Stimulated activated CD4-positive, alpha-beta T cell treated with anti-CD3 and anti-CD28 coated beads, Interleukin-1b, Interleukin-23, amount 100 ng/mL, for 1 hour (primary cell): ENCODE results near the gene TECPR2.
"Not testable (repeated sequence)": the region's sequence is repeated elsewhere in the genome, so short reads cannot be mapped to it uniquely, and the experiment has no call there.

ENCODE experiments used
- DNase-seq, 2 donors: peaks; one replicate each; pipeline ENCODE4 v3.0.0-alpha.2; 2020; ENCODE audit warnings: low read depth in 2 of 2

TECPR2 gene

DNA sequence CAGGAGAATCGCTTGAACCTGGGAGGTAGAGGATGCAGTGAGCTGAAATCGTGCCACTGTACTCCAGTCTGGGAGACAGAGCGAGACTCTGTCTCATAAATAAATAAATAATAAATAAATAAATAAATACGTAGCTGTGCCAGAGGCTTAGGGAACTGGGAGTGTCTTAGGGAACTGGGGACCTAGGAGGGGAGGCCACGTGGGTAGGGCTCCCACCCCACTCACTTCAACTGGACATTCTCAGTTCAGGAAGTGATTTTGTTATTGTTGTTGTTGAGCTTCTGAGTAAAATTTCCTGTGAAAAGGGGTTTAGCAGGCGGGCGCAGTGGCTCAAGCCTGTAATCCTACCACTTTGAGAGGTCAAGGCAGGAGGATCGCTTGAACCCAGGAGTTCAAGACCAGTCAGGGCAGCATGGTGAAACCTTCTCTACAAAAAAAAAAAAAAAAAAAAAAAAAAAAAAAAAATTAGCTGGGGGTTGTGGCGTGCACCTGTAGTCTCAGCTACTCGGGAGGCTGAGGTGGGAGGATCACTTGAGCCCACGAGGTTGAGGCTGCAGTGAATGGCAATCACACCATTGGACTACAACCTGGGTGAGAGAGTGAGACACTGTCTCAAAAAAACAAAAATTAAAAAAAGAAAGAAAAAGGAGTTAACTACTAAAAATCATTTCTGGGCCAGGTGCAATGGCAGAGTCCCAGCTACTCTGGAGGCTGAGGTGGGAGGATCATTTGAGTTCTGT is 165.9 kb downstream of the TECPR2 start:
- DNase-seq = no peak

GRCh38 chr14:102530828-102531478 is 168.2 kb downstream of the TECPR2 start:
- DNase-seq = no peak

GRCh38 chr14:102532204-102532658 is 169.5 kb downstream of the TECPR2 start:
- no peak for DNase-seq

DNA sequence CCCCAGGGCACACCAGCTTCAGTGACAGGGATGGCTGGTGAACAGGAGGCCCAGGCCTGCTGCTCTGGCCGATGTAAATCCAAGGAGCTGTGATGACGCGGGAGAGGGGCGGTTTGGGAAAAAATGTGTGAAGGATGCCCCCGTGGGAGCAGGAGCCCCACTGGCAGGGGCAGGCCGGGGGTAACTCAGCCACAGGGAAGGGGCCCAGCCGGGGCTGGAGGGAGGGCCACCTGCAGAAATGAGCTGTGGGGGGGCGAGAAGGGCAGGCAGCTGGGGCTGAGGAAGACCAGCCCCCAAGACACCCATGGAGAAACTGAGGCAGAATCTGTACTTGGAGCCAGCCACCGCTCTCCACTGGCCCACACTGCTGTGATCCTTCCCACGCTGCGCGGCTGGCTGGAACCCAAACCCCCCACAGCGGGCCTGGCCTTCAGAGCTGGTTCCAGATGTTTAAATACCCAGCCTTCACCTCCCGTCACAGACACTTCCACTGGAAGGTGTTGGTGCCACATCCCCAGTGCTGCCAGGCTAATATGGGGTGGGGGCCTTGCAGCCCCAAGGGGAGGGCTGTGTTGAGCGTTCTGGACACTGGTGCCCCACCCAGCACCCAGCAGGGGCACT is 175.3 kb downstream of the TECPR2 start:
- DNase-seq = no peak

DNA sequence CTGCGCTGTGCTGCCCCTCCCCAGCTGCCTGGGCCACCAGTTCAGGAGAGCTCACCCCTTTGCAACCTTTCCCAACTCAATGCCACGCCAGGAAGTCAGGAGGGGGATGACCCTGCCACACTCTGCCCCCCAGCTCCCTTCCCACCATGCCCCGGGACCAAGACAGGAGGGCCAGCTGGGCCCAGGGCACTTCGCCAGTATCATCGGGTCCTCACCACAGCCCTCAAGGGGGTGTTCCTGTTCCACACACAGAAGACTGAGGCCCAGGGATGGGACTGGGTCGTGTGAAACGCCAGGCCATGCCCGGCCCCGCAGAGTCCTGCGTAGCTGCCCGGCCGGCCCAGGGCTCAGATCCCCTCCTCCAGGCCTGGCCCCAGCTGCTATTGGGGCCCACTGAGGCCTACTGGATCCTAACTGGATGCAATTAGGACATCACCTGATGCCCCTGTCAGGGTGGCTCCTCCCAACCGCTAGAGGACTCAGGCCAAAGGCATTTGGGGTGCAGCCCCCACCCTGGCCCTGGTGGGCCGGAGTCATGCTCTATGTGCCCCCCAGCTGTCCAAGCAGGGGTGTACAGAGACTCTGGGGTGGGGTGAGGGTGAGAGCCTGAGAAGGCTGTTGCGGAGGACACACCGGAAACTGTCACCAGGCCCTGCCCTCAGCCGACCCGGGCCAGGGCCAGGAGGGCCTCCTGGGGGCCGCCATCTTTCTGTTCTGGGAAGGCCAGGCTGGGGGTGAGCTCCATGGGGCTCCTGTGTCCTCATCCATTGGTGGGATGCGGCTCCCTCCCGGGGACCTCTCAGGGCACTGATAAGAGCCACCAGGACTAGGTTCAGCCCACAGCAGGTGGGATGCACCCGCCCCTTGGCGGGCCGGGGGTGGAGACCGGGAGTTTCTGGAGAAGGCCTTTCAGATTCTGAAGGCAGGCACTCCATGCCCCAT is 176.1 kb downstream of the TECPR2 start:
- no peak for DNase-seq

GRCh38 chr14:102539544-102540314 is 177.0 kb downstream of the TECPR2 start:
- no peak for DNase-seq

DNA sequence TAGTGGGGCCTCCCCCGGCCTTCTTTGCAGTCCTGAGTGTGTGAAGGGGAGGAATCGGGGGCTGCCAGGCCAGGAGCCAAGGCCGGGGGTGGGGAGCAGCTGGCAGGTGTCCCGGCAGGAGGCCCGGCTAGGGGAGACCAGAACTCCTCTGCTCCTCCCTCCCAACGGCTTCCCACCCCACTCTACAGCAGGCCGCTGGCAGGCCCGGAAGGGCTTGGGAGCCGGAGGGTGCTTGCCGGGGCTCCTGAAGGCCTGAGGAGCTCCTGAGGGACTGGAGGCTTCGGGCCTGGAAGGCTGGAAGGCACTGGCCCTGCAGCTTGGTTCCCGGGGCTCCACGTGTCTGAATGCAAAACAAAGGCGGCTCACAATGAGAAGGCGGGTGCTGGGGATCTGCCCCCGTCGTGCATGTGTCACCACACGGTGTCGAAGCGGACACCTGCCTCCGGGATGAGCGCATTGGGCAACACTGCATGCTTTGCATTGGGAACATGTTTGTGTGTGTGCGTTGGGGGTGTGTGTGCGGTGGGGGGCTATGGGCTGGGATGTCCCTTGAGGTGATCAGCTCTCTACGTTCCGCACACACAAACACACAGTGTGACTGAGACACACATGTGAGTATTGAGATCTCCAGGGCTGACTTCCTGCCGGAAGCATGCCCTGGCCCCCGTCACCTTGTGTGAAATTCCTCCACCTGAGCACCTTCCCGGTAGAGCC is 177.7 kb downstream of the TECPR2 start:
- no peak for DNase-seq

DNA sequence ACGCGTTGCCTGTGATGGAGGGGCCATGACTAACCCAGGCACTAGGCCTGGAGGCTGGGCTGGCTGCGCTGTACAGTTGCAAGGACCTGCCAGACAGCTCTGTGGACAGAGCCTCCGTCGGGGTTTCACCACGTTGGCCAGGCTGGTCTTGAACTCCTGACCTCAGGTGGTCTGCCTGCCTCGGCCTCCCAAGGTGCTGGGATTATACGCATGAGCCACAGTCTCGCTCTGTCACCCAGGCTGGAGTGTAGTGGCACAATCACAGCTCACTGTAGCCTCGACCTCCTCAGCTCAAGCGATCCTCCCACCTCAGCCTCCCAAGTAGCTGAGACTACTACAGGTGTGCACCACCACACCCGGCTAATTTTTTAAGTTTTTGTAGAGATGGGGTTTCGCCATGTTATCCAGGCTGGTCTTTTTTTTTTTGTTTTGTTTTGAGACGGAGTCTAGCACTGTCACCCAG is 178.3 kb downstream of the TECPR2 start:
- not testable (repeated sequence) for DNase-seq

DNA sequence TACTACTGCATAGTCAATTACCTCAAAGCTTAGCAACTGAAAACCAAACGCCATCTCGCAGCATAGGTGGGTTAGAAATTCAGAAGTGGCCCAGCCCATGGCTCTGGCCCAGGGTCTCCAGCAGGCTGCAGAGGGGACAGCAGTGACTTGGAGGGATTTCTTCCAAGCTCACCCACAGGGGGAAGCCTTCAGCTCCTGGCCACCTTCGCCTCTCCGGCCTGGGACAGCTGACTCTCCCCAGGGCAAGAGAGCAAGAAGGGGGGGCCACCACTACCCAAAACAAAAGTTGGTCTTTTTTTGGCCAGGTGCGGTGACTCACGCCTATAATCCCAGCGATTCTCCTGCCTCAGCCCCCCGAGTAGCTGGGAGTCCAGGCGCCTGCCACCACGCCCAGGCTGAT is 179.0 kb downstream of the TECPR2 start:
- DNase-seq = no peak

DNA sequence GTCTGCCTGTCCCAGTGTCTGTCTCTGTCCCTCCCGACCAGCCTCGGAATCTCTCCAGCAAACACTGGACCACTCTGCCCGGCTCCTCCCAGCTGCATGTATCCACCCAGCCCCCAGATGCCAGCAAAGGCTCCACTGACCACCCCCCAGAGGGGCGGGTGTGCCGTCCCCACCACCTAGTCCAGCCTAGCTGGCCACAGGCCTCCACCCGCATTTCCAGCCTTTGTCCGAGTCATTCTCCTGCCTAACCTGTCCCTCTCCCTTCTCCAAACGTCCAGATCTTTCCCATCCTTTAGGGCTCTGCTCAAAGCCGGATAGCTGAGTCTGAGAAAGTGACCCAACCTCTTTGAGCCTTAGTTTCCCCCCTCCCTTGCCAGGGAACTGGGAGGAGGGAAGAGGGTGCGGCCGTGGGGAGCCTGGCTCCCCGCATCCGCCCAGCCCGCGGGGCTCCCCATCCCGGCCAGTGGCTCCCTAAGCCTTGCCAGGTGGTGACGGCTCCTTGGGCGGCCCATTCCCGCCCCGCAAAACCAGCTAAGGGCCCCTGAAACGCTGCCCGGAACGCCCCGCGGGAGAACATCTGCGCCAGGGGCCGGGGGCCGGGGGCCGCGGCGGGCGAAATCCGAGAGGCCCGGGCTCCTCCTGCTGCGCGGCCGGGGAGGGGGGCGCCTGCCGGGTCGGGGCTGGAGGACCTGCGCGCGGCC is 181.5 kb downstream of the TECPR2 start:
- no peak for DNase-seq

GRCh38 chr14:102544747-102545460 is 182.2 kb downstream of the TECPR2 start:
- no peak for DNase-seq

DNA sequence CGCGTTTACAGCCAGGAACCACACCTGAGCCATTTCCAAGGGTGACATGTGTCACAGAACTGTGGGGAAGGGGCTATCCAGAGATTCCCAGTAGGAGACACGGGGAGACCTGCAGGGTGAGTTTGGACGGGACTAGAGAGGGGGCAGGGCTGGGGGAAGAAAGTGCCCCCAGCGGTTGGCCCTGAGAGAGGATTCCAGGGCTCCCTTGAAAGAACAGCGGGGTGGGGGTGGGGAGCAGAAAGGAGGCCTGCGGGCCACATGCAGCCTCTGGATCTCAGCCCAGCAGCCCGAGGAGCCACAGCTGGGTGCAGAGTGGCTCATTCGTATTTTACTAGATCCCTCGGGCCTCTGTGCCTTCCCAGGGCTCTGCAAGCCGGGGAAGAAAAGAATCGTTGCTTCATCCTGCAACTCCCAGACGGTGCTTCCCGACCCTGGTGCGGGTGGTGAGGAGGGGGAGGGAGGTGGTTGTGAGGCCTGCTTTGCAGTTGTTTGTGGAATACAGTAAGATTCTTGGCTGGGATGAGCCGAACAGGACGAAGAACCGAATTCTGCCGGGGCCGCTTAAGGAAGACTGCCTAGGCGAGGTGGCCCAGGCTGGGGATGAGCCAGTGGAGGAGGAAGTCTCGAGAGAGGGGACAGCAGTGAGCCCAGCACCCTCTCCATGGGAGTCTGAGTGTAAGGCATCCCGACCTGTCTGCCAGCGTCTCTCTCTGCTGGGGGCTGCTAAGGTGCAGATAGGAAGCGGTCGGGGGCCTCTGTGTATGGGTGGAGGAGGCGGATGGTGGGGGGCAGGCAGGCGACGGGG is 182.9 kb downstream of the TECPR2 start:
- DNase-seq = no peak

GRCh38 chr14:102548616-102549240 is 186.0 kb downstream of the TECPR2 start:
- DNase-seq = no peak

DNA sequence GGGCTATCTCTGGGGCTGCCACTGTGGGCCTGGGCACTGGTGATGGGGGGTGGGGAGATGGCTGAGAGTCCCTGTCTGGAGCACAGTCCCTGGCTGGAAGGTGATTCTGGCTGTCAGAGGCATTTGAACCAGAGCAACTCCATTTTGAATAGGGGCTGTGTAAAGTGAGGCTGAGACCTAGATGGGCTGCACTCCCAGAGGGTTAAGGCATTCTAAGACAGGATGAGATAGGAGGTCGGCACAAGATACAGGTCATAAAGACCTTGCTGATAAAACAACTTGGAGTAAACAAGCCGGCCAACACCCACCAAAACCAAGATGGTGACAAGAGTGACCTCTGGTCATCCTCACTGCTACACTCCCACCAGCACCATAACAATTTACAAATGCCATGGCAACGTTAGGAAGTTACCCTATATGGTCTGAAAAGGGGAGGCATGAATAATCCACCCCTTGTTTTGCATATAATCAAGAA is 188.2 kb downstream of the TECPR2 start:
- DNase-seq = not testable (repeated sequence)
